HG02678 (cell line): ENCODE data around the gene SPTB.

Experiments used
- ATAC-seq: cut with Tn5 transposase; IDR thresholded peaks from one replicate; pipeline ENCODE4 v1.9.1; 2021; ENCODE audit warnings: mild to moderate bottlenecking, moderate library complexity; ENCODE audit not compliant: unreplicated experiment

Gene SPTB

GRCh38 chr14:64855721-64856528 is 23.8 kb downstream of the SPTB start:
- no peak for ATAC-seq

GRCh38 chr14:64850369-64851137 is 29.2 kb downstream of the SPTB start:
- no peak for ATAC-seq

GRCh38 chr14:64849940-64850339 is 29.8 kb downstream of the SPTB start:
- ATAC-seq = no peak

- ATAC-seq = no peak
These were observed 31.5 kb downstream of the SPTB start for GRCh38 chr14:64848239-64848638.

GRCh38 chr14:64846319-64846718 is 33.4 kb downstream of the SPTB start:
- ATAC-seq = no peak

- ATAC-seq = no peak
These were observed 33.8 kb downstream of the SPTB start for GRCh38 chr14:64845878-64846277.

GRCh38 chr14:64844969-64845536 is 34.7 kb downstream of the SPTB start:
- ATAC-seq = no peak

GRCh38 chr14:64844272-64844671 is 35.4 kb downstream of the SPTB start:
- peak; percentile 58 for ATAC-seq

- ATAC-seq = no peak
These were observed 36.2 kb downstream of the SPTB start for GRCh38 chr14:64843548-64843947.

- no peak for ATAC-seq
These were observed 37.6 kb downstream of the SPTB start for GRCh38 chr14:64841772-64842750.

GRCh38 chr14:64841121-64841651 is 38.5 kb downstream of the SPTB start:
- ATAC-seq = no peak

- no peak for ATAC-seq
These were observed 41.1 kb downstream of the SPTB start for GRCh38 chr14:64838656-64839055.

GRCh38 chr14:64835431-64835830 is 44.3 kb downstream of the SPTB start:
- no peak for ATAC-seq

GRCh38 chr14:64834965-64835364 is 44.7 kb downstream of the SPTB start:
- no peak for ATAC-seq

GRCh38 chr14:64831419-64831818 is 48.3 kb downstream of the SPTB start:
- no peak for ATAC-seq

- no peak for ATAC-seq
These were observed 48.7 kb downstream of the SPTB start for GRCh38 chr14:64830961-64831360.

GRCh38 chr14:64828071-64828470 is 51.6 kb downstream of the SPTB start:
- ATAC-seq = no peak

GRCh38 chr14:64826845-64827244 is 52.9 kb downstream of the SPTB start:
- ATAC-seq = no peak

GRCh38 chr14:64826333-64826732 is 53.4 kb downstream of the SPTB start:
- no peak for ATAC-seq

GRCh38 chr14:64825509-64825908 is 54.2 kb downstream of the SPTB start:
- no peak for ATAC-seq
